HG03565 (cell line): ENCODE results near the gene CEP89.
"Not testable (repeated sequence)": the region's sequence is repeated elsewhere in the genome, so short reads cannot be mapped to it uniquely, and the experiment has no call there.

Source experiments
- ATAC-seq: cut with Tn5 transposase; IDR thresholded peaks from one replicate; pipeline ENCODE4 v1.9.1; 2021; ENCODE audit warnings: mild to moderate bottlenecking, moderate library complexity; ENCODE audit not compliant: unreplicated experiment

CEP89 gene

DNA sequence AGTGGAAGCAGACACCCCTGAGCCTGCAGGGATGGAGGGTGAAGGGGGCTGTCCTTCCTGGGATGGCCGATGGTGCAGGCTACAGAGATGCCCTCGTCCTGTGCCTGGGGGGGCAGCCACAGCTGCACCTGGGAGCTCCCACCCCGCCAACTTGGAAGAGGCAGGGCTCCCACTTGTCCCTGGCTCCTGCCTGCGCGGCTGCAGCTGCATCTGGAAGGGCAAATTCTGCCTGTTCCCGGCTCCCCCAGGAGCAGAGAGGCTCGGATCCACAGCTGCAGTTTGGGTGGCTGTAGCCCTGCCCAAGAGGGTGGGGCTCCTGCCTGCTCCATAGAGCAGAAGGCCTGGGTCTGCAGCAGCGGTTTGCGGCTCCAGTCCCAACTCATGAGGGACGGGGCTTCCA lies 2.2 kb downstream of the CEP89 start:
- ATAC-seq, result no peak

DNA sequence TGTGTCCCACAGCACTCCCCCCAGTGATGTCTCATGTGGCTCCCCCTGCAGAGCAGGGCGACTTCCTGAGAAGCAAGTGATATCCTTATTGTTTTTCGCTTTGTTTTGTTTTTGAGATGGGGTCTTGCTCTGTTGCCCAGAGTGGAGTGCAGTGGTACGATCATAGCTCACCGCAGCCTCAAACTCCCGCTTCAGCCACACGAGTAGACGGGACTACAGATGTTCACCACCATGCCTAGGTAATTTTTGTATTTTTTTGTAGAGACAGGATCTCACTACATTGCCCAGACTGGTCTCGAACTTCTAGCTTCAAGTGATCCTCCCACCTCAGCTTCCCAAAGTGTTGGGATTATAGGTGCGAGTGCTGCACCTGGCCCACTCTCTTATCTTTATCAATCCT lies 5.0 kb downstream of the CEP89 start:
- no peak for ATAC-seq

DNA sequence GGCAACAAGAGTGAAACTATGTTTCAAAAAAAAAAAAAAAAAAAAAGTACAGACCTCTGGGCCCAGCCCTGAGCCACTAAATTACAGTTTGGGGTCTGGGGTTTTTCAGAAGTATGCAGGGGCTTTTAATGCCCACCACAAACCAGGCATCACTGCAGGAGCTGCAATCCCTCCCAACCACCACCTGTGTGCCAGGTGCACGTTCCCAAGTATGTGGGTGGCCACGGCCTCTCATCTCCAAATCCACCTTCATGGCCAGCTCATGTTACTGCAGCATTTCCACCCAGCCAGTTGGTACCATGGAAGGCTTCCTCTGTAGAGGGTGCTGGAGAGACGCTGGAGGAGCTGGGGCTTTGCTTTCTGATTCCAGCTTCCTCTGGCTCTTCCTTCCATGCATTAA lies 26.5 kb downstream of the CEP89 start:
- no peak for ATAC-seq

GRCh38 chr19:32941273-32941672 lies 30.5 kb downstream of the CEP89 start:
- ATAC-seq, result not testable (repeated sequence)

DNA sequence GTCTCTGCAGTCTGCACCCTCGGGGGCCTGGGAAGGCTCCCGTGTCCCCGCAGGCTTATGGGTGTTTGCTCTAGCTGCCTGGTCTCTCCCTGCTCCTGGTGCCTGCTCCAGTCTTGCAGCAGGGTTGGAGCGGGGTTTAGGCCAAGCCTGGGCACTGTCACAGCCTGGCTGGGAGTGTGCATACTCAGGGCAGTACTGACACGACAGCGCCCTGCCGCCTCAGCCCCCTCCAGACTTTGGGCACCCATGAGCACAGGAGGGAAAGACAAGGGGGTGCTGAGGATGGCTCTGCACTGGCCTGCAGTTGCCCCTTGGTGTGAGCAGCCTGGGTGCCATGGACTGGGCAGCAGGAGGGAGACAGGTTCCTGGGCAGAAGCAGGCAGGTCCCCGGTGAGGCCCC lies 35.7 kb downstream of the CEP89 start:
- ATAC-seq, result no peak

GRCh38 chr19:32935629-32936028 lies 36.1 kb downstream of the CEP89 start:
- no peak for ATAC-seq

DNA sequence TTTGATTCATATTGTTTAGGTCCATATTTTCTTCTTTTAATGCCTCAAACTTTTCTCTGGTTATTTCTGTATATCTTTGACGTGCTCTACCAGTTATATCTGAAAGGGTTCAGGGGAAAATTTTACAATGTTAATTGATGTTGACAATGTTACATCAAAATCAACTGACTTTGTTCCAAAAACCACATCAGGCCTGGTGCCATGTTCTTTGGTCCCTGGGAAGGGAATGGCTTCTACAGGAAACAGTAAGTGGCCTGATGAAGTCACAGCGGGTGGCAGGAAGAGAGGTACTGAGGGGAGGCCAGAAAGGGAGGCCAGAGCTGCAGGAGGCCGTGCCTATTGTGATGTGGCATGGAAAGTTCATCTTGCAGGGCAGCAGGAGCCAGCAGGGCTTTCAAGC lies 38.2 kb downstream of the CEP89 start:
- ATAC-seq, result no peak

GRCh38 chr19:32930567-32930966 lies 41.2 kb downstream of the CEP89 start:
- no peak for ATAC-seq

GRCh38 chr19:32928806-32929205 lies 43.0 kb downstream of the CEP89 start:
- no peak for ATAC-seq

DNA sequence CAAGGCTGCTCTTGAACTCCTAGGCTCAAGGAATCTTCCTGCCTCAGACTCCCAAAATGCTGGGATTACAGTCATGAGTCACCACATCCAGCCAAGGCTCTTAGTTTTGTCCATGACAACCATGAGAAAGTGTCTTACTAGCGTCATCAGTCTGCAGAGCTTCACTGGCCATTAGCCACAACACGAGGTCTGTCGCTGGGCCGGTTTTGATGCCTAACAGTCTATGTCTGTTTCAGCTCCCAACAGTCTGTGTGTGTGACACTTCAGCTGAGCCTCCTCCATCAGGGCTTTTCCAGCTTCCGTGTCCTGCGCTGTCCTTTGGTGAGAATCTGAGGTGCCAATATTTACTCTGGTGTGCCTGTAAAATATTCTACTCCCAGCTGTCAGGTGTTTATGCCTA lies 47.6 kb downstream of the CEP89 start:
- ATAC-seq, result no peak

GRCh38 chr19:32921624-32922023 lies 50.1 kb downstream of the CEP89 start:
- ATAC-seq, result no peak

GRCh38 chr19:32919365-32919764 lies 52.4 kb downstream of the CEP89 start:
- ATAC-seq, result no peak

- no peak for ATAC-seq
These were observed 54.2 kb downstream of the CEP89 start for GRCh38 chr19:32917616-32917996.

- no peak for ATAC-seq
These were observed 54.7 kb downstream of the CEP89 start for GRCh38 chr19:32916969-32917615.

GRCh38 chr19:32914879-32915660 lies 56.7 kb downstream of the CEP89 start:
- ATAC-seq, result no peak

- no peak for ATAC-seq
These were observed 60.3 kb downstream of the CEP89 start for GRCh38 chr19:32911467-32911866.

DNA sequence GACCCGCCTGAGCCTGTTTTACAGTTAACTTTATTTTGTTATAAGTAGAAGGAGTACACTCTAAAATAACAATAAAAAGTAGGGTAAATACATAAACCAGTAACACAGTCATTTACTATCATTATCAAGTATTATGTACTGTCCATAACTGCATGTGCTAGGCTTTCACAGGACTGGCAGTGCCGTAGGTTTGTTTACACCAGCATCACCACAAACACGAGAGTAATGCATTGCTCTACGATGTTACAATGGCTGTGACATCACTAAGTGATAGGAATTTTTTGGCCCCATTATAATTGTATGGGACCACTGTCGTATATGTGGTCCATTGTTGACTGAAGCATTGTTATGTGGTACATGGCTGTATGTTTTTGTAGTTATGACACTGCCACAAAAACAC lies 60.9 kb downstream of the CEP89 start:
- no peak for ATAC-seq

DNA sequence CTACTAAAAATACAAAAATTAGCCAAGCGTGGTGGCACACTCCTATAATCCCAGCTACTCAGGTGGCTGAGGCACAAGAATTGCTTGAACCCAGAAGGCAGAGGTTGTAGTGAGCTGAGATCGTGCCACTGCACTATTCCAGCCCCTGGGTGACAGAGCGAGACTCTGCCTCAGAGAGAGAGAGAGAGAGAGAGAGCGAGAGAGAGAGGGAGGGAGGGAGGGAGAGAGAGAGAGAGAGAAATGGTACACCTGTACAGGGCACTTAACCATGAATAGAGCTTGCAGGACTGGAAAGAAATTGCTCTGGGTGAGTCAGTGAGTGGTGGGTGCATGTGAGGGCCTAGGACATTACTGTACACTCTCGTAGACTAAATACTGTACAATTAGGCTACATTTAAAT lies 61.7 kb downstream of the CEP89 start:
- ATAC-seq, result no peak

DNA sequence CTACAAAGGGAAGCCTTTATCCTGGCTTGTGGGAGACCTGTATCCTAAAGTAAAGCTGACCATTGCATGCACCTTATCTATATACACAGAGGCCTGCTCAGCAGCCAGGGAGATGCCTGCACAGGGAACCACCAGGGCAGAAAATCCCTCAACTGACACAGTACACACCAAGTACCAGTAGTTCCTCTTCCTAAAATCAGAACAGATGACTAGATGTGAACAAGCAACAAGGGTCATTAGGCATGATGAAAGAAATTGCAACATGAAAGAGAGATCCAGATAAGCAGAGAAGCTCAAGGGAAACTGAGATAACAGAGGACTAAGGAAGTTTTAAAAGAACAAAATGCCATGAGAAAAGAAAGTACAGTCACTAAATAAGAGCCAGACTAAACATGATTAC lies 62.5 kb downstream of the CEP89 start:
- ATAC-seq, result no peak

GRCh38 chr19:32908641-32909190 lies 63.0 kb downstream of the CEP89 start:
- ATAC-seq, result no peak

DNA sequence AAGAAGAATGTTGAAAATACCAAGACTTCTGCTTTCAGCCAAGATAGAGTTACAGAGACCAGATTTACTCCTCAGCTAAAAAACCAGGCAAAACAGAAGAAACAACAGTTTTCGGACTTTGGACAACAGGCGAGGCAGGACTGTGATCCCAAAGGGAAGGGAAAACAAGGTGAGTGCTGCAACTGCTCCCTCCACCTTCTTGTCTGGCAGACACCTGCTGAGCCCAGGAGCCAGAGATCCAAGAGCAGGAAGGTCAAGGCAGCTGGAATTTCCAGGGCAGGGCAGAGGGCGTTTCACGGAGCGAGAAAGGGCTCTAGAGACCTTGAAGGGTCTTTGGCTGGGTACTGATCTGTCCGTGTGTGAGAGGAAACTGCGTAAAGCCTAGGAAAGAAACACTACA lies 69.3 kb downstream of the CEP89 start:
- no peak for ATAC-seq

- no peak for ATAC-seq
These were observed 70.1 kb downstream of the CEP89 start for GRCh38 chr19:32901504-32902161.
